ENCODE measurements around the gene ZNF14.

GRCh38 chr19:19747357-19748220 lies 14.7 kb upstream of the ZNF14 start:
- TF ChIP-seq ZNF583 (CRISPR knock-in tag; IDR thresholded peaks at IDR 0.05), result no peak
- TF ChIP-seq HDAC6 (IDR thresholded peaks at IDR 0.05; ENCODE audit: low read depth, low read length), result no peak
- TF ChIP-seq CTBP1 (IDR thresholded peaks at IDR 0.05; ENCODE audit: borderline replicate concordance), result no peak
- no peak for TF ChIP-seq FOXJ3 (CRISPR knock-in tag; IDR thresholded peaks at IDR 0.05)
- no peak for TF ChIP-seq KLF13 (tag; IDR thresholded peaks at IDR 0.05; ENCODE audit: borderline replicate concordance, low read depth)
- TF ChIP-seq, protein P1, sequence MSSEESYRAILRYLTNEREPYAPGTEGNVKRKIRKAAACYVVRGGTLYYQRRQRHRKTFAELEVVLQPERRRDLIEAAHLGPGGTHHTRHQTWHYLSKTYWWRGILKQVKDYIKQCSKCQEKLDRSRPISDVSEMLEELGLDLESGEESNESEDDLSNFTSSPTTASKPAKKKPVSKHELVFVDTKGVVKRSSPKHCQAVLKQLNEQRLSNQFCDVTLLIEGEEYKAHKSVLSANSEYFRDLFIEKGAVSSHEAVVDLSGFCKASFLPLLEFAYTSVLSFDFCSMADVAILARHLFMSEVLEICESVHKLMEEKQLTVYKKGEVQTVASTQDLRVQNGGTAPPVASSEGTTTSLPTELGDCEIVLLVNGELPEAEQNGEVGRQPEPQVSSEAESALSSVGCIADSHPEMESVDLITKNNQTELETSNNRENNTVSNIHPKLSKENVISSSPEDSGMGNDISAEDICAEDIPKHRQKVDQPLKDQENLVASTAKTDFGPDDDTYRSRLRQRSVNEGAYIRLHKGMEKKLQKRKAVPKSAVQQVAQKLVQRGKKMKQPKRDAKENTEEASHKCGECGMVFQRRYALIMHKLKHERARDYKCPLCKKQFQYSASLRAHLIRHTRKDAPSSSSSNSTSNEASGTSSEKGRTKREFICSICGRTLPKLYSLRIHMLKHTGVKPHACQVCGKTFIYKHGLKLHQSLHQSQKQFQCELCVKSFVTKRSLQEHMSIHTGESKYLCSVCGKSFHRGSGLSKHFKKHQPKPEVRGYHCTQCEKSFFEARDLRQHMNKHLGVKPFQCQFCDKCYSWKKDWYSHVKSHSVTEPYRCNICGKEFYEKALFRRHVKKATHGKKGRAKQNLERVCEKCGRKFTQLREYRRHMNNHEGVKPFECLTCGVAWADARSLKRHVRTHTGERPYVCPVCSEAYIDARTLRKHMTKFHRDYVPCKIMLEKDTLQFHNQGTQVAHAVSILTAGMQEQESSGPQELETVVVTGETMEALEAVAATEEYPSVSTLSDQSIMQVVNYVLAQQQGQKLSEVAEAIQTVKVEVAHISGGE (CRISPR knock-in tag; IDR thresholded peaks at IDR 0.05), result no peak

Measured in K562 (cell line).